H9 (cell line): ENCODE results near the gene BMP7. TPM values are rescaled to one million over a fixed set of nuclear protein-coding genes. Genes with fewer than 3 reads are reported as not detected.
A peak's percentile ranks its signal among the peaks of the same experiment; 100 is the strongest.

ENCODE experiments used
- DNase-seq: peaks from one replicate; pipeline ENCODE4 v3.0.0-alpha.2; 2017
- H2AFZ ChIP-seq: one replicate; pipeline ENCODE4 v1.6.1; 2013; ENCODE audit warnings: mild to moderate bottlenecking, low read length, control low read depth, moderate library complexity
- H2AK5ac ChIP-seq: 2 replicates; pipeline ENCODE4 v1.6.1; 2013; ENCODE audit warnings: low read length, control low read depth, mixed read lengths; ENCODE audit not compliant: insufficient read length
- H2BK120ac ChIP-seq: one replicate; pipeline ENCODE4 v1.6.1; 2013; ENCODE audit warnings: low read depth, mild to moderate bottlenecking, low read length, control low read depth, inconsistent platforms; ENCODE audit not compliant: poor library complexity, severe bottlenecking
- H2BK12ac ChIP-seq: 2 replicates; pipeline ENCODE4 v1.6.1; 2013; ENCODE audit warnings: low read length, control low read depth, mixed read lengths, low read depth; ENCODE audit not compliant: insufficient read length
- H2BK15ac ChIP-seq: 2 replicates; pipeline ENCODE4 v1.6.1; 2013; ENCODE audit warnings: low read depth, low read length, control low read depth
- H2BK20ac ChIP-seq: one replicate; pipeline ENCODE4 v1.6.1; 2013; ENCODE audit warnings: low read depth, mild to moderate bottlenecking, low read length, control low read depth, inconsistent platforms; ENCODE audit not compliant: poor library complexity, severe bottlenecking
- H2BK5ac ChIP-seq: 2 replicates; pipeline ENCODE4 v1.6.1; 2013; ENCODE audit warnings: low read length, control low read depth, mixed read lengths; ENCODE audit not compliant: insufficient read length
- H3K14ac ChIP-seq: 2 replicates; pipeline ENCODE4 v1.6.1; 2013; ENCODE audit warnings: low read length, control low read depth; ENCODE audit not compliant: insufficient read depth
- H3K18ac ChIP-seq: 2 replicates; pipeline ENCODE4 v1.6.1; 2013; ENCODE audit warnings: low read depth, mild to moderate bottlenecking, mixed read lengths, low read length, control low read depth; ENCODE audit not compliant: insufficient read length
- H3K23ac ChIP-seq: 2 replicates; pipeline ENCODE4 v1.6.1; 2013; ENCODE audit warnings: low read length, control low read depth, mixed read lengths, low read depth; ENCODE audit not compliant: insufficient read length
- H3K23me2 ChIP-seq: 2 replicates; pipeline ENCODE4 v1.6.1; 2013; ENCODE audit warnings: low read depth, mild to moderate bottlenecking, mixed read lengths, low read length, control low read depth; ENCODE audit not compliant: insufficient read length, poor library complexity, severe bottlenecking
- H3K27ac ChIP-seq: 2 replicates; pipeline ENCODE4 v1.5.1; 2013; ENCODE audit warnings: low read length, control low read depth, mixed read lengths, low read depth; ENCODE audit not compliant: insufficient read length
- H3K27me3 ChIP-seq: 2 replicates; pipeline ENCODE4 v1.6.1; 2013; ENCODE audit warnings: low read length, control low read depth, inconsistent platforms; ENCODE audit not compliant: insufficient read depth
- H3K4ac ChIP-seq: 2 replicates; pipeline ENCODE4 v1.6.1; 2013; ENCODE audit warnings: low read depth, mild to moderate bottlenecking, control low read depth, inconsistent platforms, low read length, moderate library complexity
- H3K4me1 ChIP-seq: 2 replicates; pipeline ENCODE4 v1.6.1; 2013; ENCODE audit warnings: low read length, control low read depth, inconsistent platforms; ENCODE audit not compliant: insufficient read depth
- H3K4me2 ChIP-seq: 2 replicates; pipeline ENCODE4 v1.6.1; 2013; ENCODE audit warnings: low read length, control low read depth, mixed read lengths; ENCODE audit not compliant: insufficient read length, insufficient read depth
- H3K56ac ChIP-seq: 2 replicates; pipeline ENCODE4 v1.6.1; 2013; ENCODE audit warnings: low read depth, mild to moderate bottlenecking, mixed read lengths, low read length, control low read depth; ENCODE audit not compliant: insufficient read length
- H3K79me1 ChIP-seq: 2 replicates; pipeline ENCODE4 v1.6.1; 2013; ENCODE audit warnings: low read depth, mild to moderate bottlenecking, moderate library complexity, low read length, control low read depth, inconsistent platforms; ENCODE audit not compliant: insufficient read depth, poor library complexity, severe bottlenecking
- H3K79me2 ChIP-seq: 2 replicates; pipeline ENCODE4 v1.6.1; 2013; ENCODE audit warnings: low read length, control low read depth, inconsistent platforms; ENCODE audit not compliant: insufficient read depth
- H3K9ac ChIP-seq: 2 replicates; pipeline ENCODE4 v1.6.1; 2013; ENCODE audit warnings: low read length, control low read depth, mixed read lengths; ENCODE audit not compliant: insufficient read length; ENCODE audit errors: extremely low read depth
- H3K9me3 ChIP-seq: one replicate; pipeline ENCODE4 v1.6.1; 2013; ENCODE audit warnings: low read depth, low read length, inconsistent platforms; ENCODE audit not compliant: control insufficient read depth
- H3T11ph ChIP-seq: one replicate; pipeline ENCODE4 v1.6.1; 2013; ENCODE audit warnings: mild to moderate bottlenecking, low read length, control low read depth, inconsistent platforms
- H4K20me1 ChIP-seq: one replicate; pipeline ENCODE4 v1.6.1; 2013; ENCODE audit not compliant: control insufficient read depth, insufficient read length, insufficient read depth
- H4K5ac ChIP-seq: 2 replicates; pipeline ENCODE4 v1.6.1; 2013; ENCODE audit warnings: low read depth, mild to moderate bottlenecking, mixed read lengths, low read length, control low read depth; ENCODE audit not compliant: insufficient read length
- H4K8ac ChIP-seq: replicated peaks from 2 replicates; pipeline ENCODE4 v1.6.1; 2013; ENCODE audit warnings: low read length, control low read depth, mixed read lengths, low read depth; ENCODE audit not compliant: insufficient read length
- H4K91ac ChIP-seq: 2 replicates; pipeline ENCODE4 v1.6.1; 2013; ENCODE audit warnings: low read depth, mild to moderate bottlenecking, moderate library complexity, mixed read lengths, low read length, control low read depth; ENCODE audit not compliant: insufficient read length
- H3K27ac Mint-ChIP-seq, 3 experiments: 2 replicates in 2 of 3; 3 replicates in 1 of 3; pipeline ENCODE4 v1.8.0; 2020 to 2021; ENCODE audit warnings: mixed read lengths in 3 of 3, mild to moderate bottlenecking in 1 of 3, moderate library complexity in 1 of 3
- H3K27me3 Mint-ChIP-seq: 2 replicates; pipeline ENCODE4 v1.8.0; 2021; ENCODE audit warnings: low read depth, mild to moderate bottlenecking, moderate library complexity, mixed read lengths
- H3K36me3 Mint-ChIP-seq, 3 experiments: 2 replicates in 2 of 3; 3 replicates in 1 of 3; pipeline ENCODE4 v1.8.0; 2020 to 2021; ENCODE audit warnings: low read depth in 3 of 3, mixed read lengths in 3 of 3; ENCODE audit not compliant: insufficient read depth in 1 of 3
- H3K4me1 Mint-ChIP-seq, 2 experiments: 2 replicates each; pipeline ENCODE4 v1.8.0; 2020; ENCODE audit warnings: mixed read lengths in 2 of 2
- H3K4me3 Mint-ChIP-seq, 2 experiments: 2 replicates in 1 of 2; 3 replicates in 1 of 2; pipeline ENCODE4 v1.8.0; 2020 to 2021; ENCODE audit warnings: mild to moderate bottlenecking in 2 of 2, mixed read lengths in 2 of 2, moderate library complexity in 1 of 2
- H3K9me3 Mint-ChIP-seq, 2 experiments: 2 replicates in 1 of 2; 3 replicates in 1 of 2; pipeline ENCODE4 v1.8.0; 2020; ENCODE audit warnings: mild to moderate bottlenecking in 2 of 2, mixed read lengths in 2 of 2, moderate library complexity in 1 of 2
- WGBS: extraction: QIAGEN DNeasy Blood & Tissue Kit; methylation state at CpG from one replicate; pipeline ENCODE4 v1.1.7; 2013; ENCODE audit warnings: missing lambda C conversion rate, low lambda C conversion rate, mixed read lengths; ENCODE audit not compliant: insufficient read length; ENCODE audit errors: extremely low coverage; 5-methylcytosine and 5-hydroxymethylcytosine counted together
- total RNA-seq: library from RNA; stranded (reverse); gene quantifications from 2 replicates; pipeline ENCODE4 v1.2.1, GENCODE V29; 2021
- TF ChIP-seq, protein P1 (sequence below): fragments of 200-600 bp; sonication (generic); conservative IDR thresholded peaks from 3 replicates; pipeline ENCODE4 v1.8.0; 2021; ENCODE audit warnings: antibody characterized with exemption, mild to moderate bottlenecking

The BMP7 gene
- total RNA-seq, 1 experiment from 2014 or later, result 17.7 TPM

DNA sequence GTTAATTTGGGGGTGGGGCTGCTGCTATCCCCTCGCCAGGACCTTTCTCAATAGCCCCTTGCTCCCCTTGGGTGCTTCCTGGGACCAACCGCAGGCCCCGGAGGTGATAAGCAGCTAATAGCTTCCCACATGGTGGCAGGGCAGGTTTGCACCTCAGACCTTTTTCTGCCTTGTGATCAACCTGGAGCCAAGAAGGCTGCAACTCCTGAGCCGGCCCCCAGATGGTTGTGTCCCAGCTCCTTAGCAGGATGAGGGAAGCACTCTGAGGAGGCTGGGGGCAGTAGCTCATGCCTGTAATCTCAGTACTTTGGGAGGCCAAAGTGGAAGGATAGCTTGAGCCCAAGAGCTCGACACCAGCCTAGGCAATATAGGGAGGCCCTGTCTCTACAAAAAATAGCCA, 85.5 kb downstream of the BMP7 start:
- H3K4me3 Mint-ChIP-seq, result no peak overlapping the region
- WGBS, result no CpG with 5 or more reads among the region's 5 CpGs

More for the DNA sequence above, 85.5 kb downstream of the BMP7 start:
- H4K91ac ChIP-seq, result no peak overlapping the region
- no peak overlapping the region for H3K18ac ChIP-seq
- no peak overlapping the region for H2BK120ac ChIP-seq
- peaks cover 2 to 8% (median 7%) of the 10 kb centered on the region in 3 experiments; a peak in 4 of 7 replicates for H3K36me3 Mint-ChIP-seq
- H4K8ac ChIP-seq, result no peak overlapping the region
- DNase-seq, result peak; percentile 60
- no peak overlapping the region for H2AK5ac ChIP-seq
- H3K9ac ChIP-seq, result no peak overlapping the region
- no peaks in the 10 kb centered on the region for H4K20me1 ChIP-seq
- H4K5ac ChIP-seq, result no peak overlapping the region
- H2BK20ac ChIP-seq, result no peak overlapping the region
- no peaks in the 10 kb centered on the region for H3K9me3 ChIP-seq
- H3K79me2 ChIP-seq, result no peaks in the 10 kb centered on the region
- H3K4me1 ChIP-seq, result no peaks in the 10 kb centered on the region; the same call in 1 of the 2 replicates
- H3K23me2 ChIP-seq, result no peaks in the 10 kb centered on the region
- H3K4me1 Mint-ChIP-seq, result peaks cover 42 to 53% of the 10 kb centered on the region in 2 experiments
- no peak overlapping the region for H3T11ph ChIP-seq
- H3K27ac Mint-ChIP-seq, result no peak overlapping the region
- H3K23ac ChIP-seq, result no peak overlapping the region
- H3K14ac ChIP-seq, result no peak overlapping the region
- H3K27me3 Mint-ChIP-seq, result peaks cover 2% of the 10 kb centered on the region; the same call in 1 of the 2 replicates
- H2AFZ ChIP-seq, result no peak overlapping the region
- H3K27me3 ChIP-seq, result no peaks in the 10 kb centered on the region
- no peaks in the 10 kb centered on the region for H3K79me1 ChIP-seq
- no peak overlapping the region for H2BK5ac ChIP-seq
- H3K56ac ChIP-seq, result no peak overlapping the region
- H3K9me3 Mint-ChIP-seq, result no peaks in the 10 kb centered on the region
- no peak overlapping the region for H3K27ac ChIP-seq
- no peak overlapping the region for H2BK12ac ChIP-seq
- TF ChIP-seq, protein P1, sequence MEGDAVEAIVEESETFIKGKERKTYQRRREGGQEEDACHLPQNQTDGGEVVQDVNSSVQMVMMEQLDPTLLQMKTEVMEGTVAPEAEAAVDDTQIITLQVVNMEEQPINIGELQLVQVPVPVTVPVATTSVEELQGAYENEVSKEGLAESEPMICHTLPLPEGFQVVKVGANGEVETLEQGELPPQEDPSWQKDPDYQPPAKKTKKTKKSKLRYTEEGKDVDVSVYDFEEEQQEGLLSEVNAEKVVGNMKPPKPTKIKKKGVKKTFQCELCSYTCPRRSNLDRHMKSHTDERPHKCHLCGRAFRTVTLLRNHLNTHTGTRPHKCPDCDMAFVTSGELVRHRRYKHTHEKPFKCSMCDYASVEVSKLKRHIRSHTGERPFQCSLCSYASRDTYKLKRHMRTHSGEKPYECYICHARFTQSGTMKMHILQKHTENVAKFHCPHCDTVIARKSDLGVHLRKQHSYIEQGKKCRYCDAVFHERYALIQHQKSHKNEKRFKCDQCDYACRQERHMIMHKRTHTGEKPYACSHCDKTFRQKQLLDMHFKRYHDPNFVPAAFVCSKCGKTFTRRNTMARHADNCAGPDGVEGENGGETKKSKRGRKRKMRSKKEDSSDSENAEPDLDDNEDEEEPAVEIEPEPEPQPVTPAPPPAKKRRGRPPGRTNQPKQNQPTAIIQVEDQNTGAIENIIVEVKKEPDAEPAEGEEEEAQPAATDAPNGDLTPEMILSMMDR, result peak; percentile 36; the same call in 2 of the 3 replicates
- no peak overlapping the region for H3K4ac ChIP-seq
- H3K4me2 ChIP-seq, result no peak overlapping the region
- H2BK15ac ChIP-seq, result no peak overlapping the region
